CD4-positive, alpha-beta T cell treated with Interleukin-4 for 1 hour (primary cell): ENCODE data around the gene COL17A1.

Source experiments
- DNase-seq, 2 donors: peaks; one replicate each; pipeline ENCODE4 v3.0.0-alpha.2; 2020 to 2022

COL17A1 gene

GRCh38 chr10:104029521-104029860 lies 56.2 kb downstream of the COL17A1 start:
- DNase-seq, result no peak

GRCh38 chr10:104028823-104029520 lies 56.7 kb downstream of the COL17A1 start:
- DNase-seq, result no peak

DNA sequence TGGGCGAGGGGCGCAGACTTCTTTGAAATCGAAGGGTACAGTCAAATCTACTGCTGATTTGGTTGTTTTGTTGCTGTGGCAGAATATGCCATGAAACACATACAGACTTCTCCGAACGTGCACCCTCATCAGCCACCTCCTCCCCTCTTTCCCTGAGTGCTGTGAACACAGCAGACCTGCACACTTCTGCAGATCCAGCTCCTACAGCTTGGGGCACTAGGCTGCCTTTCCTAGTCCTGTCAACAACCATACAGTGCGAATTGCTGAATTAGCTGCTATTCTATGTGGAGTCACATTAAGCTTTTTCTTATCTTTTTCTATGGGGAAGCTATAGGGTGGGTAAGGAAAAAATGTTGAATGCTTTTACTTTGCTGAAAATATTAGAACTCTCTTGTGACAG lies 57.5 kb downstream of the COL17A1 start:
- DNase-seq, result peak in 1 of 2 donors; percentile 19

- no peak for DNase-seq
These were observed 58.9 kb downstream of the COL17A1 start for GRCh38 chr10:104026762-104027161.

- DNase-seq, result no peak
These were observed 60.2 kb downstream of the COL17A1 start for GRCh38 chr10:104025524-104025923.

DNA sequence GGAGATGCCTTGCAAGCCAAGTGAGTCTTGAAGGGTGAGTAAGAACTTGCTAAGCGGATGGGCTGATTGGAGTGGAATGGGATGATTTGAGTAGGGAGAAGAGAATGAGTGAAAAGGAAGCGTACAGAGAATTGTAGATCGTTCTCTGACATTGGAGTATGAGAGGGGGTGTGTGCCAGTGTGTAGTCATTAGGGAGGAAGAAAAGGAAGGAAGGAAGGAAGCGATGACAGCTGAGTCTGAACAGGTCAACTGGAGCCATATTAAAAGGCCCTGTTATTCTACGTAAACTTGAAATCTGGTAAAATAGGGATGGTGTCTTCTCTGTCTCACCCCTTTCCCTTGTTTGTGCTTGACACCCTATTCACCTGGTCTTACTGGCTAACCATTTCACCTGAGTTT lies 63.7 kb downstream of the COL17A1 start:
- no peak for DNase-seq

GRCh38 chr10:104021246-104021645 lies 64.4 kb downstream of the COL17A1 start:
- DNase-seq, result no peak

GRCh38 chr10:104020020-104020419 lies 65.7 kb downstream of the COL17A1 start:
- no peak for DNase-seq

- no peak for DNase-seq
These were observed 67.2 kb downstream of the COL17A1 start for GRCh38 chr10:104018471-104018870.

DNA sequence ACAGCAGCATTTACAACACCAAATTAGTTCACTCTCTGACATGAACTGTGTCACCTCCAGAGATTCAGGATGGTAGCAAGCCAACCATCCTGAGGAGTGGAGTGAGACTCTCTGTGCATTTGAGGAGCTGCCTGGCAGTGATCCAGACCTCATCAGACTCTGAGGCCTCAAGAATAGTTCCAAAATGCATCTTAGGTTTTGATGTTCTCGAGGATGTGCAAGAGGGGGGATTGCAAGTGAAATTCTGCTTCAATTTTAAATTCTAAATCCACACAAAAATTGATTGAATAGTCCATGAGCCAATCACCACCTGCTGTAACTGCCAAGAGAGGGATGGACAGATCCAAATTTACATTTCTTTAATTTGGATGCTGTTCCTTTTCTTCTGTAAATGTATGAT lies 69.0 kb downstream of the COL17A1 start:
- no peak for DNase-seq

DNA sequence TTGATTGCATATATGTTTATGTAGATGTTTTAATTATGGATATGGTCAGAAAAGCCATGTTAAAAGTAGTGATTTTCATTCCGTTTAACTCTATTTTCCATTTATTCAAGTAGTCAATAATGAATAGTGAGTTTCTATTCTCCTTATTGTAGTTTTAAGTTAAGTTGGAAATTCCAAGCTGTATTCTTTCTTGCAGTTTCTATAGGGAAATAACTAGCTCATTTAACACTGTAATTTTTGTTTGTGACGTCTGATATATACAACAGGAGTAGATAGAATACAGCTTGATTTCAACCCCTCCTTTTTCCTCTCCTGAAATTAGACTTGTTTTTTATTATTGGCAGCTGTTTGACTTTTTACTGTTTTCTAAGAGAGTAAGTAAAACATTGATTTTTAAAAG lies 71.5 kb downstream of the COL17A1 start:
- no peak for DNase-seq

DNA sequence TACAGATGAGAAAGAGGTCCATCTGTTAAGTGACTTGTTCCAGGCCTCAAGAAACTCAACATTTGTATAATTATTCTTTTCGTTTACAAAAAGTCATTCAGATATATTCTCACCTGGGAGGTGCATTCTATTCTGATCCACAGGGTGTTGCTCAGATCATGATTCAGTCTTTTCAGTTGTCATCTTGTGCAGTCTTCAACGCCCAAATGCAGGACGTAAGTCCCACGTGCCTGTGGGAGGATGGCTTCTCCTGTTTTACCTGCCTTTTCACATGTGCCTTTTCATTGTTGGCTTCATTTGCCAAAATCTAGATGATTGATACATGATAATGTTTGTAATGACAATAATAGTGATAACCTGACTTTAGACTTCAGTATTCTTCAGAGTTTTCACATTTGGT lies 72.2 kb downstream of the COL17A1 start:
- no peak for DNase-seq

DNA sequence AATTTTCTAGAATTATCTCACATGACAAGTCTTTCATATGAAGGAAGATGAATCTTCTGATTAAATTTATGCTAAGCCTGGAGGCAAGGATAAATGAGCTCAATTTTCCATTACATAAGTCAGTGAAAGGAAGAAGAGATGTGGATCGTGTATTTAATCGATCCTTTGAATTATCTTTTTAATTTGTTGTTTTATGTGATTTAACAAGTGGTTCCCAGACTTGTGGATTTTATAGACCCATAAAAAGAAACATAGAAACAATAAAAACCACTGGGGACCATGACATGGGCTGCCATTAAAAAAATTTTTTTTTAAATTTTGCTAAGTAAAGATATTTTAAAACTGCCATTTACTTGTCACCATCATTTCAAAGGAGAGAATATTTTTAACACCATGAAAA lies 73.8 kb downstream of the COL17A1 start:
- no peak for DNase-seq

DNA sequence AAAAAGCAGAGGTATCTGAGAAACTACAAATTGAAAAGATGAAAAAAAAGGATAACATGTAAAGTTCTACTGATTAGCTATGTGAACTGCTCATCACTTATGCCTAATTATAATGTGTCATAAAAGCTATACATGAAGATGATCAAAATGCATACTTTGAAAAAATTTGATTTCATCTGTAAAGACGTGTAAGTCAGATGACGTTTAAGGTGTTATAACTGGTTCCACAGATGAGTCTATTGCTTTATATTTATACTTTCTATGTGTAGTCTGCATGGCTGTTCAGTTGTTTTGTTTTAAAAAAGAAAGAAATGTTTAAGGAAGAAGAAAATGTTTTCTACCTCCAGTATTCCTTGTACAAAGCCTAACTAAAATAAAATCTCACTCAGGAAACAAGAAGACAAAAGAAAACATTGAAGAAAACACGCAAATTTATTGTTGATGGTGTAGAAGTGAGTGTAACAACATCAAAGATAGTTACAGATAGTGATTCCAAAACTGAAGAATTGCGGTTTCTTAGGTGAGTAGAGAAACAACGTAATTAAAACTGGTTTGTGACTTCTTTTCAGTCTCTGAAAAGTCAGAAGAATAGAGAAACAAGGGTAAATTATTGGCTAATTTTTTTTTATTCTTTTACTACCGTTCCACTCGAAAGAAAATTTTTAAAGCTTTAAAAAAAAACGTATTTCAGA lies 80.4 kb downstream of the COL17A1 start:
- DNase-seq, result no peak

DNA sequence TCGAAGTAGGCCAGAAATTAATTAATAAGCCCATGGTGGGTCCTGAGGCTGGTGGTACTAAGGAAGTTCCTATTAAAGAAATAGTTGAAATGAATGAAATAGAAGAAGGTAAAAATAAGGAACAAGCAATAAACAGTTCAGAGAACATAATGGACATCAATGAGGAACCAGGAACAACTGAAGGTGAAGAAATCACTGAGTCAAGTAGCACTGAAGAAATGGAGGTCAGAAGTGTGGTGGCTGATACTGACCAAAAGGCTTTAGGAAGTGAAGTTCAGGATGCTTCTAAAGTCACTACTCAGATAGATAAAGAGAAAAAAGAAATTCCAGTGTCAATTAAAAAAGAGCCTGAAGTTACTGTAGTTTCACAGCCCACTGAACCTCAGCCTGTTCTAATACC lies 82.8 kb downstream of the COL17A1 start:
- DNase-seq, result no peak

GRCh38 chr10:103998805-103999204 lies 86.9 kb downstream of the COL17A1 start:
- DNase-seq, result no peak

DNA sequence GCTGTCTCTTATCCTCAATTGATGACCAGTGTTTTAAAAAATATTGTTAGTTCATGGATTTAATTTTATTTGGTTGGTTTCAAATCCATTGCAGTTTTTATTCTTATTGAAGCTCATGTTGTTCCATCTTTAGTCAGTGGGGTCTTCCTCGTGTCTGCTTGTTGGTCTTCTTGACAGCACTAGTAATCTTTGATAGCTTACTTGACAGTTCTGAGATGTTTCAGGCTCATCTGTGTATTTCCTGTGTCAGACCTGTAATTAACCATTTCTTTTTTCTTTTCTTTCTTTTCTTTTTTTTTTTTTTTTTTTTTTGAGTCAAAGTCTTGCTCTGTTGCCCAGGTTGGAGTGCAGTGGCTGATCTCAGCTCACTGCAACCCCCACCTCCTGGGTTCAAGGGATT lies 90.5 kb downstream of the COL17A1 start:
- DNase-seq, result no peak

- no peak for DNase-seq
These were observed 94.1 kb downstream of the COL17A1 start for GRCh38 chr10:103991393-103992128.

- DNase-seq, result no peak
These were observed 95.1 kb downstream of the COL17A1 start for GRCh38 chr10:103990531-103990930.

DNA sequence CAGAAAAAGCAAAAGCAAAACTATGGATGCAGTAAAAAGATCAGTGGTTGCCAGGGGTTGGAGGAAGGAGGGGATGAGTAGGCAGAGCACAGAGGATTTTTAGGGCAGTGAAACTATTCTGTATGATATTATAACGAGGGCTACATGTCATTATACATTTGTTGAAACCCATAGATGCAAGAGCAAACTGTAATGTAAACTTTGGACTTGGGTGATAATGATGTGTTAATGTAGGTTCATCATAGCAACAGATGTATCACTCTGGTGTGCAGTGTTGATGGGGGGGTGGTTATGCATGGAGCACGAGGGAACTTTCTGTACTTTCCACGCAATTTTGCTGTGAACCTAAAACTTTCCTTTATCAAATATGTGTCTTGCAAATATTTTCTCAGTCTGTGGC lies 95.6 kb downstream of the COL17A1 start:
- DNase-seq, result no peak

GRCh38 chr10:103986360-103986759 lies 99.3 kb downstream of the COL17A1 start:
- peak; percentile 17 to 29 for DNase-seq

DNA sequence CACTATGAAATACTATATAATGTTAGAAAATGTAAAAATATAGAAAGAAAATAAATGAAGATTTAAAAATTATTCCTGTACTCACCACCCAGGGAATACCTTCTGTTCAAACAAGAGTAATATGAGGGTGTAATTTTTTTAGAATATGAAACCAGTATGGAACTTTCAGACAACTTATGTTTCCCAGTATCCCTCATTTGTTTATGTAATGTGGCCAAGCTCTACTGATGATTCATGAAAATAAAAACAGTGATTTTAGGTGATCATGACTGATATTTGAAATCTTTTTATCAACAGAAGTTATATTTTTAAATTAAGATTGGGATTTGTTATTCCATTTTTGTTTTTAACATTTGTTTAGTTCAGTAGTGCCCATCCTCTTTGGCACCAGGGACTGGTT lies 100.0 kb downstream of the COL17A1 start:
- no peak for DNase-seq

DNA sequence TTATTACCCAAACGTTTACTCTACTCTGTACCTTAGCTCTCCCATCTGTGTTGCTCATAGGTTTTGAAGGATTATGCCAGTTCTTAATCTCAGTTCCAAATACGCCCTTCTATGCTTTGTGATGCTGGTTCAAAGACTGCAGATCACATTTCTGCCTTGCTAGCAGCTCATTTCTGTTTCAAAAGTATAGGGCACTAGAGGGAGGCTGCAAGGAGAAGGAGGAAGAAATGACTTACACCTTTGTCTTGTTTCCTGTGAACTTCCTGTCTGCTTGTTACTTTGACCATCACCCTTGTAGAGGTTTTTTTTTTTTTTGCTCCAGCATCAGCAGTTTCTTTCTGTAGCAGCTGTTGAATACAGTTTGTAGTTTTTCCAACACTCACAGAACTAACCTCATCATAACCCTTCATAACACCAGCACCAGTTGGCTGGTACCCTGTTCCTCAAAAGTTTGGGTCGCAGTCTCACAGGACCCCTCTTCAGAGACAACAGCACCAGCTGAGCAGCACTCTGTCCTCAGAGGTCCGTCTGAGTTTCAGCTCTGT lies 102.2 kb downstream of the COL17A1 start:
- DNase-seq, result peak in 1 of 2 donors; percentile 60

GRCh38 chr10:103982639-103983038 lies 103.0 kb downstream of the COL17A1 start:
- DNase-seq, result no peak
